SHP77 (cell line): ENCODE measurements around the gene NRXN3.

Source experiments
- DNase-seq, 2 experiments: peaks; one replicate each; lab custom pipeline; 2025; lab: John Stamatoyannopoulos, UW

The NRXN3 gene

DNA sequence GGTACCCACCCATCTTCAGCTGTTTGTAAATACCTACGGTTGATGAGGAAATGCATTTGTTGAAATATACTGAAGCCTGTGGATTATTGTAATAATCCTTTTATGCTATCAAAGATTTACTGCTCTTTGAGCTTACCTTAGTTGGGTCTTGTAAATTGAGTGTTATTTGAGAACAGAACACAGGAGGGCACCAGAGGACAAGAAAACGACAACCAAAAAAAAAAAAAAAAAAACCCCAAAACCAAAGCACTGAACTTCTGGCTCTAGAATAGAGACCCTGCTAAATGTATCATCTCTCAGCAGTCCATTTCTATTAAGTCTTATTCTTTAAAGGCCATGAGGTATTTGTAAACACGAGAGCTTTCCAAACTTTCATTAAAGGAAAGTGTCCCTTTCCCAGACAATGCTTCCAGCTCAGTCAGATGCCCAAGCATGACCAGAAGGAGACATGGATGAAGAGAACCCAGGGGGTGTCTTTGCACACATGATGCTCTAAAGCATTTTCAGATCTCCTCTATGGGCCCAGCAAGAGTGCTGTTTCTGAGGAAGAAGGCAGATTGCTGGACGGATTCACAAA is 763.9 kb downstream of the NRXN3 start:
- peak in 1 of 2 experiments; percentile 1 for DNase-seq

DNA sequence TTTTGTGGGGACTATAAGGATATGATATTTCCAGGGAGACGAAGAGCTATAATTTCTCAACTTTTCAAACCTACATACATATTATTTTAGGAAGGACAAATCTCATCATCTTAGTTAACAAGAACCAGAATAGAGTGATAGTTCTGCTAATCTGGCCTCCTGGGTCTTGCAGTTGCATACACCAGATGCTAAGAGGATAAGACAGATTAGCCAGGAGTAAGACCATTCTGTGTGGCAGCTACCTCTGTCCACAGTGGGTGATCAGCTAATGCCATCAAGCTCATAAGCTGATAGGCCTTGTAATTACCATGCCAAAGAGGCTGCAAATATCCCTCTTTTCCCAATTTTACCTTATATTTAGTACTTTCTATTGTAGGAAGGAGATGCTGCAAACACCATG is 776.8 kb downstream of the NRXN3 start:
- no peak for DNase-seq

DNA sequence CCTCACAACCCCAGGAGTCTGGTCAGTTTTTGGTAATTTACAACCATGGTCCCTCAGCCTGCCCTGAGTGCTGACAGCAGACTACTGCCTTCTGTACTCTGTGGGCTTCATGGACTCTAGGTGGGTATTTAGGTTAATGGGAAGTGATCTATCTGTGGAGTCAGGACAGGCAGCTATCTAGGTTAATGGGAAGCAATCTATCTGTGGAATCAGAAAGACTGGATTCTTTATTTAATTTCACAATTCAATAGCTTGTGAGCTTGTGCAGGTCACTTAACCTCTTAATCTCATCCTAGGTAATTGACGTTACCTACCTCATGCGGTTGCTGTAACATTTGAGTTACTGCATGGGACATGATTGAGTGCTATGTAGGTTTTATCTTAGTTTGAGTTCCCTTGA is 777.5 kb downstream of the NRXN3 start:
- no peak for DNase-seq

DNA sequence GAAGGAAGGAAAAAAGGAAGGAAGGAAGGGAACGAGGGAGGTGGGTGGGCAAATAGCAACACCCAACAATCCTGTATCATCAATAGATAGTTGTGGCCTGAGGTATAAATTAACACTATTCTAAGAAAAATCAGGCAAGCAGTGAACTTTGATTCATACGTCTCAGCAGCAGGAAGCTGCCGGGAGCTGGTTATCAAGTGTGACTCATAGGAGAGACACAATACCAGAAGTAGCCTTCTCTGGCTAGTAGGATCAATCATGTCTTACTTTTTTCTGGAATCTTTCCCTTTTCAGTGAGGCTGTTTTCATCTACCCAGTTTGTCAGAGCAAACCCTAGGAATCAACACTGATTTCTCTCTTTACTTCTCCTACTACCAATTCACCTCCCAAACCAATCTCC is 780.5 kb downstream of the NRXN3 start:
- no peak for DNase-seq

DNA sequence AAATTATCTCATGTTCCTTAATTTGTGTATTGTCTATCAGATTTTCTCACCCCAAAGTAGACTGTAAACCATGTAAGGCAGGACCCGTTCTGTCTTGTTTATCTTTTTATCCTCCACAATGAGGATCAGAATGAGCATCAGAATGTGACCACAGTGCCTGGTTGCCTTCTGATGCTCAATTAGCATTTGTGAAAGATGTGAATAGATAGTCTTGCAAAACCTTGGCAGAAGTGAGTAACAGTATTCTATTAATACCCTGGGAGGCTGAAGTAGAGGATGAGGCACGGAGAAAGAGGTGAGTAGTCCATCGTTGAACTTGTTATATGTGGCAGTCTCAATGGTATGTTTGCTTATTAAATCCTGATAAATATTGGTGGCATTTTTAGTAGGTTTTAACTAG is 781.4 kb downstream of the NRXN3 start:
- no peak for DNase-seq

DNA sequence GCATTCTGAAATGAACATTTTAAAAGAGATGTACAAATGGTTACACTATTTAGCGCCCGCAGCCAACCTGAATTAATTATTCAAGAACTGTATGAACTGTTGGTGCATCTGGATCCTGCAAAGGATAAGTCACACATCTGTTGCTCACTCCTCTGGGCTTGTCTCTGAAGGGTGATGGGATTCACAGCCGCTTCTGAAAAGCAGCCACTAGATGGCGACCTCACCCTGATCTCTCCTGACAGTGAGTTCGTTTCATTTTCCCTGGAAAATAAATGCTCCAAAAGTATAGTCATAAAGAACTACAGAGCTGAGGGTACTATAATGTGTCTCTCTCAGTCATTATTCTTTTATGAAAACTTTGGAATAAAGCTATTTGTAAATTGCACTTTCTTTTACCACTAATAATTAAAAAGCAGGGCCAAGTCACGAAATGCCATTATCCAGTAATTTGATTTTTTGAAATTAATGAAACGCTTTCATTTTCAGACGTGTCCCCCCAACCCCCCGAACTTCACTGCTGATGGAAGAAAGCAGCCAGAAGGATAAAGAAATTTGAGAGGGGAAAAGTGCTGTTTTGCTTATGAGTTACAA is 789.6 kb downstream of the NRXN3 start:
- DNase-seq = peak; percentile 14 to 17

DNA sequence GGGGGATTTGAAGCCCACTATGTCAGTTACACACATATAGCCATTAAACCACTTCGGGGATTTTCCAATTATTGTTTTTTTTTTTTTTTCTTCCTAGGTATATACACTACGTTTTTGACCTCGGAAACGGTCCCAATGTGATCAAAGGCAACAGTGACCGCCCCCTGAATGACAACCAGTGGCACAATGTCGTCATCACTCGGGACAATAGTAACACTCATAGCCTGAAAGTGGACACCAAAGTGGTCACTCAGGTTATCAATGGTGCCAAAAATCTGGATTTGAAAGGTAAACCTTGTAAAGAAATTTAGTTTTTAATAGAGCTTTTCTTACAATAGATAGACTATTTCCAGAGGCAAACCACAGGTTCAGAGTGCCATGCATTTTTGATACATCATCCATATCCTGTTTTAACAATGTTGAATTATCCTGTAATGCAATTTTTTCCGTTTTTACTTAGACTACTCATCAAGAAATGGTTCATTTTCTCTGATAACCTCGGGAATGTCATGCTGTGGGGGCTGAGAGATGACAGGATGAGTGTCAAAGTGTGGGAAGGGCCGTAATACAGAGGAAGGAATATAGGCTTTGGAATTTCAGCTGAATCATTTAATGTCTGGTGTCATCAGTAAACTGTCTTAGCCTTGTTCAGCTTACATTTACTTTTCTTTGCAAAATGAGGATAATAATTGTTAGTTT is 797.1 kb downstream of the NRXN3 start:
- no peak for DNase-seq

DNA sequence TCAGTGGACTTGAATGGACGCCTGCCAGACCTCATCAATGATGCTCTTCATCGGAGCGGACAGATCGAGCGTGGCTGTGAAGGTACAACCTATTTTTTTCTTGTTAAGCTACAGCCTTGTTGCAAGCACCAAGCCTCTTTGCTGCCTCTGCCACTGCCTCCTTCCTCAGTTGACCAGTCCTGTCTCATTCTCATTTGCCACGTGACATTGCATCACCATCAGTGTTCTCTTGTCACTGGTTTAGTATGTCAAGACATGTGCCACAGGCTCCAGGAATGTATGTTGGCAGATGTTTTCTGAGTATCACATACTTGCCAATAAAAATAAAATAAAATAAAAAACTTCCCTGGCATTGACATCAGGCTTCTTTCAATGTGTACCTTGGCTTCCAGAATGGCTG is 798.1 kb downstream of the NRXN3 start:
- no peak for DNase-seq

DNA sequence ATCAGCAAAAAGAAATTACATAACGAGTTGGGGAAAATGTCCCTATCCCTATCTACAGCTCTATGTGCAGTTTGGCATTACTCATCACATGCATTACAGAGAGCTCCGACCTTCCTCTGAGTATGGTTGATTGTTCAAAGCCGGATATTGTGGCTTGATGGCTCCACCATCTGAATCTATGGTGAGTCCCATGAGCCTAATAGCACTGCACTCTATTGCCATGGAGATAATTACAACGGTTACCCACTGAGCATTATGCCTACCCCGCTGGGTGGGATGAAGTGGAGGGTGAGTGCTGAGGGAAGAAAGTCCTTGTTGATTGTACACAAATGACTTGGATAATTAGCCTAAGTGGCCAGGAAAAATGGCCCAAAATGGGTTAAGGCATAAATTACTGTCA is 800.5 kb downstream of the NRXN3 start:
- no peak for DNase-seq

DNA sequence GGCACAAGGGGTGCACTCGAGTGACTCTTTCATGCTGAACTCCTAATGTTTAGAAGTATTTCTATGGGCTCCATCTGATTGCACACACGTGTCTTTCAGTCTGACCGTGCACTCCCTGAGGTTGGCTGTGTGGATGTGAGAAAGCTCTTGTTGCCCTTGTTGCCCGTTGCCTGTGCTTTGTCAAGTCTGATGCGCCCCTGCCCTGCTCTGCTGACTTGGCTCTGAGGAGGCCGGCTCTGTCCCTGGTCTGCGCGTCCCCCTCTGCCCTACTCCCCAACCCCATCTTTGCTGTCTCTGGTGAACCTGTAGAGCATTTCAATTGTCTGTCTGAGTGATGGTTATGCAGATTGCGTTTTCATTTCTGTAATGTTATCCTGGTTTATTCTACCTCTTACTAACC is 802.3 kb downstream of the NRXN3 start:
- DNase-seq = no peak

DNA sequence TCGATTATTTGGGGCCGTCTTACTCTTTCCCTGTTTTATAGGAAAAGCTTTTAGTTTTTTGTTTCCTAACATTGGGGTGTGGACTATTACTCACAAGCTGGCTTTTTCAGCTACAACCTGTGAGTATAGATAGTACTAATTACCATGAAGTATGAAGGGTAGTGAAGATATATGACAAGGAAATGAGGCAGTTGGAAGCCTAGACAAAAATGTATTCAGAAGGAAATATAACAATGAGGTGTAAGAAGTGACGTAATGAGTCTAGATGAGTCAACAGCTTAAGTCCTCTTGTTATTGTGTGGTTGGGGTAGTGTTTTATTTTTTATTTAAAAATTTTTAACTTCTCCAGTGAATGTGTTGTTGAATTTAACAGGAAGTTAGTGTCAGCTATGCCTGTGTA is 804.5 kb downstream of the NRXN3 start:
- DNase-seq = no peak

DNA sequence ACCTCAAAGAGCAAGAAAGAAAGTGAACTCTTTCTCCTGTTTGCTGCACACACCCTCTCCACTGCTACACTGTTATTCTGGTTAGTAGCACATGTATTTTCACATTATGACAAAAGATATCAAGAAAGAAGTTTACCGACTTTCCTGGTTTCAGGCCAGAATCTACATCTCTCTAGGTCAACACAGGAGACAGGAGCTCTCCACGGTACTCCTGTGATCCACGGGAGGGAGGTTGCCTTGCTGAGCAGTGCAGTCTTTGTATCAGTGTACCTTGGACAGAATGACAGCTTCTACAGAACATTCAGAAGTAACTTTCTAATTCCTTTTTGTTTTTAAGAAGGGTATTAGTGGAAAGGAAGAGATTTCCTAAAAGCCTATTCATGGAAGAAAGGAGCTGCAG is 805.6 kb downstream of the NRXN3 start:
- no peak for DNase-seq

DNA sequence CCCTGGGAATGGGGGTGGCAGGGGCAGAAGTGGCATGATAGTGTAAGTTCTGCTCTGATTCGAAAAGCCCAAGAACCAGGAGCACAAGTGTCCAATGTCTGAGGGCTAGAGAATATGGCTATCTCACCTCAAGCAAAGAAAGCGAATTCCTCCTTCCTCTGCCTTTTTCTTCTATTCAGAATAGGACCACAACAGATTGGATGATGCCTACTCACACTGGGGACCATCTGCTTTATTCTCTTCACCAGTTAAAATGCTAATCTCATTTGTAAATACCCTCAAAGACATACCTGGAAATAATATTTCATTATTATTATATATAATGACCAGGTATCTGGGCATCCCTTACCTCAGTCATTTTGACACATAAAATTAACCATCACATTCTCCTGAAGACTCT is 808.7 kb downstream of the NRXN3 start:
- no peak for DNase-seq

DNA sequence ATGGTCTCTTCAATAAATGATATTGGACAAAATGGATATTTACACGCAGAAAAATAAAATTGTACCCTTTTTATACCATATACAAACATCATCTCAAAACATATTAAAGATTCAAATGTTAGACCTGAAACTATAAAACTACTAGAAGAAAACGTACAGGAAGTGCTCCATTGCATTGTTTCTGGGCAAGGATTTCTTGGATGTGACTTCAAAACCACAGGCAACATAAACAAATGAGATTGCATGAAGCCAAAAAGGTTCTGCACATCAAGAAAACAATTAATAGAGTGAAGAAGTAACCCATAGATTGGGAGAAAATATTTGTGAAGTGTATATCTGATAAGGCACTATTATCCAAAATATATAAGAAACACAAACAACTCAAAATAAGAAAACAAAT is 812.4 kb downstream of the NRXN3 start:
- no peak for DNase-seq

DNA sequence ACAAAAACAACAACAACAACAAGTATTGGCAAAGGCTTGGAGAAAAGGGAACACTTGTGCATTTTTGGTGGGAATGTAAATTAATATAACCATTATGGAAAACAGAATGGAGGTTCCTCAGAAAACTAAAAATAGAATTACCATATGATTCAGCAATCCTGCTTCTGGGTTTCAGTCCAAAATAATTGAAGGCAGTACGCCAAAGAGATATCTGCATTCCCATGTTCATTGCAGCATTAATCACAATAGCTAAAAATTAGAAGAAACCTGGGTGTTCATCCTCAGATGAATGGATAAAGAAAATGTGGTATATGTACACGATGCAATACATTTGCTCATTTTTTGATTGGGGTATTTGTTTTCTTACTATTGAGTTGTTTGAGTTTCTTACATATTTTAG is 813.0 kb downstream of the NRXN3 start:
- no peak for DNase-seq

DNA sequence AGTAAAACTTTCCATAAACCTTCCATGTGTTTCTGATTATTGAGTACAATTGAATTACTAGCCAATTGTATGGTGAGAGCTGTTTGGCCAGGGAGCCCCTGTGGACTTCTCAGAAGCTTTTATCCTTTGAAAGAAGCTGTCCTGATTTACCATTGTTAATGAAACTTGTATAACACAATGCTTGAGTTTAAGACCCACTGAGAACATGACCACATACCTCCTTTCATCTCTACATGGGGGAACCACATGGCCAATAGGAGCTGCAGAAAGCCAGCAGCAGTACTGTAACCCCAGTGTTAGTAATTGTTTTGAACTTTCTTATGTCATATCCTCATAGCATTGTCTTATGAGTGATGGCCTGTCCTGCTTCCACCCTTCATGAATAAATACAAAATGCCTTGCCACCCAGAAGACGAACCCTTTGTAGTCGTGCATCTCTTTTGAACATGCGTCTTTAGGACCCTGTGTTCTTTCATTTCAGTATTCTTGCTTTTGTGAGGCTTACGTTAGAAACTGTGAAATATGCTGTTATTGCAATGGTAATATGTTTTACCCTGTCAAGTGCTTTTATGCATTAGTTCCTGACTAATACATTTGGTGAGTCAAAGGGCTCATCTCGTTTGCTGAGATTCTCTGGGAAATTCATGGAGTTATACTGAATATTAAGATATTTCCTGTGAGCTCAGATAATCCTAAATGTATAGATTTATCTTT is 815.7 kb downstream of the NRXN3 start:
- DNase-seq = no peak

DNA sequence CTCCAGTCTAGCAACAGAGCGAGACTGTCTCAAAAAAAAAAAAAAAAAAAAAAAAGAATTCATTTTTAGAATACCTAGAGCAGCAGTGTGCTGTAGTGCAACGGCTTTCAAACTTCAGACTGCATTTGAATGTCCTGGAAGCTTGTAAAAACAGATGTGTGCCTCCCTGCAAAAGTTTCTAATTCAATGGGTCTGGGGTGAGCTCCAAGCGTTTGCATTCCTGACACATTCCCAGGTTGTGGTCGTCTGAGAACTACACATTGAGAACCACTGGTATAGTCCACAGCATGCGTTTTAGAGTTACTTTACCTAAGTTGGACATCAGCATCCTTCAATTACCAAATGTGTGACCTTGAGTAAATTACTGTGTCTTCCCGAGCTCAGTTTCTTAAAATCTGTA is 816.8 kb downstream of the NRXN3 start:
- DNase-seq = no peak

DNA sequence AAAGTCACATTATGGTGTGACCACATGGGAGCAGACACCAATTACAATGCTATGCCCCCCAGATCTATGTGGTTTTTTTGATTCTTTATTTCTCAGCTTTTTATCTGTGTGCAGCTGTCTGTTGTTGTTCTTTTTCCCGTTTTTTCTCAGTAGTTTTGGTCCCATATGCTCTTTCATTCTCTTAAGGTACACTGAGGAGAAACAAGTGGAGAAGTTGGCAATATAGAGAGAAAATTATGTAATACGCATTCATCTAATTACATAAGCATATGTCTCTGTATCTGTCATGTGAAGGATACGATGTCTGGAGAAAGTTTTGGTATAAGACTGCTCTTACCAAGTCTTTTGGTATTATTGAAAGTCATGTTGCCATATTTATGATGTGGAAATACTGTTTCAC is 819.0 kb downstream of the NRXN3 start:
- DNase-seq = no peak

DNA sequence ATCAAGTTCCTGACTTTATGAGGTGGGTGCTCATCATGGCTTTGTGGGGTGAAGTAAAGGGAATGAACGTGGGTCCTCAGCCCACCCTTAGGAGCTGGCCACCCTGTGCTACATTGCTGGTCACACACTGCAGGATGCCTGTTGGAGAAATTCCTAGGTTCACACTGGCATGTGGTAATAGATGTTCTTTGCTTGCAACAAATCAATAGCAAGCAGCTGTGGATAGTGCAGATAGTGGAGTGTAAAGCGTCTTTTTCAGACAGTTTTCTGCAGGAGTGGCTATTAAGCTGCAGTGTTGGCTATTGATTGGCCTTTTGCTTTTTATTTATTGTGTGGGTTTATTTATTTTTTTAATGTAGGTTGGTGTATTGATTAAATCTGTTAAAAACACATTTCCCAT is 822.7 kb downstream of the NRXN3 start:
- no peak for DNase-seq

DNA sequence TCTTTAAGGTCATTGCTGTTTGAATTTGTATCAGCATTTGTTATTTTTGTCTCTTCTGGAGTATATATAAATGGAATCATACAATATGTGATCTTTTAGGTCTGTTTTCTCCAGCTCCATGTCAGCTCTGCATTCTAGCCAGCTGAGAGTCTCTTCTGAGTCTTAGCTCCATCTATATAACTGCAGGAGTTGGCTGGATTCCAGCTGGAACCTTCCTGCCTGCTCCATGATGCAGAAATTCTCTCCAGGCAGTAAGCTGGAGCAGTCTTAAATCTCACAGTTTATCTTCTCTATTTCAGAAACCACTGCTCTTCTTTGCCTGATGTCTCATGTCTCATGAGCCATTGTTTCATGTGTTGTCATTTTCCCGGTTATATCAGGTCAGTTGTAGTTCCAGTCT is 827.6 kb downstream of the NRXN3 start:
- no peak for DNase-seq

DNA sequence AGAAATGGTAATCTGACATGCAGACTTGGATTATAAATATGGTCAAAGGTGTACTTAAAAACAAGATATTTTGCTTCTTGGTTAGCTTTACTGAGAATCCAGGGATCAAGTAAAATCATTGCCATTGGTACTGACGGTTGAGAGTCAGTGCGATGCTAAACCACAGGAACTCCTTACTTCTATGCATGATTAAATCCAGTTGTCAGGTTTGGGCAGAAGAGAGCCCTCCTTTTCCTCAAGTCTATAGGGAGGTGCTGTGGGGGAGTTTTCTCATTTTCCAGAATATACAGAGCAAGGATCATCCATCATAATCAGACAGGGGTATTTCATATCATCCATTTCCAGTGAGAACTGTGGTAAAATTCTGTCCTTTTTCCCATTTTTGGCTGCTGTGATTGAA is 839.1 kb downstream of the NRXN3 start:
- DNase-seq = no peak

DNA sequence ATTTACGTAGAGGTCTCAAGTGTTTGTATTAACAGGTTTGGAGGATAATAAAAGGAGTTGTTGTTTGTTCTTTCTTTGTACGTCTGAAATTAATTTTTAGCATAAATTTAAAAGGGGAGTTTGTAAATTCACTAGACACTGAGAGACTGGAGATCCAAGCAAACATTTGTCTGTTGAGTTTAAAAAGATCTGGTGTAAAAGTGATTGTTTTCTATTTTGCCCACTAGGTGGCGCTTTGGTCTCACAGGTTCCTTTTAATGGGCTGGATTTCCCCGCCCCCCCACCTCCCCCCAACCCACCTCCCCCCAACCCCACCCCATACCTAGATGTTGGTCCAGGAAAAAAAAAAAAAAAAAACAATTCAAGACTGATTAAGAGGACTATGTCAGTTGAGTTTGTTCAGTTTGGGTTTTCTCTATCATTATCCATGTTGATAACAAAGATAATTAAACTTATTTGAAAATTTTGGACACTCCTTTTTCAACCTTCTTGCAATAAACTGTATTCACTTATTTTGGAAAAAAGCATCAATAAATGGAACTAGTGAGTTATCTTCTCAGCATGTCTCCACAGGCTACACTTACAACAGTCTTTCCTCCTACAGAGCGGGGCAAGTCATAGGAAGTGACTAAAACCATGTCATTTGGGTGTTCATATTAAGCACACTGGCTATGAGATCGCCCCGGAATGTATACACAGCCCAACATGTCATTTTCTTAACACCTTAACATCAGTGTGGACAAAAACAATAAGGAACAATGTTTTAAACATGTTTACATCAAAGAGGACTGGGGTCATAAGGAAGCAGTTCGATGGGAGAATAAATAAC is 841.1 kb downstream of the NRXN3 start:
- DNase-seq = peak in 1 of 2 experiments; percentile 28

DNA sequence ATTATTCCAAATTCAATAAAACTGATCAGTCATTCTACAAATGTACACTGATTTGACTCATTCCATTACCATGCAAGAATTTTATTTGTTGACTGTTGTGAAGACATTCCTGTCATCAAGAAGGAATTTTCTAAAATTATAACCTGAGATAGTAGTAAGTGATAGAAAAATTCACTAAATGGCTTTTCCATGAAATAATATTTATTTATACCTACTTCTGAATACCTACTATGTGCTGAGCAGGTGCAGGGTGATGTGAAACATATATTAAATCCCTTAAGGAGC is 841.7 kb downstream of the NRXN3 start:
- DNase-seq = no peak
